GM15510 (cell line): ENCODE data around the gene KLHDC3.
A peak's percentile ranks its signal among the peaks of the same experiment; 100 is the strongest.

Source experiments
- POLR2A ChIP-seq: IDR thresholded peaks from 3 replicates; pipeline ENCODE4 v1.6.1; 2011; ENCODE audit warnings: borderline replicate concordance; ENCODE audit not compliant: insufficient read length; ENCODE audit errors: extremely low read depth

Gene KLHDC3, protein sequence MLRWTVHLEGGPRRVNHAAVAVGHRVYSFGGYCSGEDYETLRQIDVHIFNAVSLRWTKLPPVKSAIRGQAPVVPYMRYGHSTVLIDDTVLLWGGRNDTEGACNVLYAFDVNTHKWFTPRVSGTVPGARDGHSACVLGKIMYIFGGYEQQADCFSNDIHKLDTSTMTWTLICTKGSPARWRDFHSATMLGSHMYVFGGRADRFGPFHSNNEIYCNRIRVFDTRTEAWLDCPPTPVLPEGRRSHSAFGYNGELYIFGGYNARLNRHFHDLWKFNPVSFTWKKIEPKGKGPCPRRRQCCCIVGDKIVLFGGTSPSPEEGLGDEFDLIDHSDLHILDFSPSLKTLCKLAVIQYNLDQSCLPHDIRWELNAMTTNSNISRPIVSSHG

DNA sequence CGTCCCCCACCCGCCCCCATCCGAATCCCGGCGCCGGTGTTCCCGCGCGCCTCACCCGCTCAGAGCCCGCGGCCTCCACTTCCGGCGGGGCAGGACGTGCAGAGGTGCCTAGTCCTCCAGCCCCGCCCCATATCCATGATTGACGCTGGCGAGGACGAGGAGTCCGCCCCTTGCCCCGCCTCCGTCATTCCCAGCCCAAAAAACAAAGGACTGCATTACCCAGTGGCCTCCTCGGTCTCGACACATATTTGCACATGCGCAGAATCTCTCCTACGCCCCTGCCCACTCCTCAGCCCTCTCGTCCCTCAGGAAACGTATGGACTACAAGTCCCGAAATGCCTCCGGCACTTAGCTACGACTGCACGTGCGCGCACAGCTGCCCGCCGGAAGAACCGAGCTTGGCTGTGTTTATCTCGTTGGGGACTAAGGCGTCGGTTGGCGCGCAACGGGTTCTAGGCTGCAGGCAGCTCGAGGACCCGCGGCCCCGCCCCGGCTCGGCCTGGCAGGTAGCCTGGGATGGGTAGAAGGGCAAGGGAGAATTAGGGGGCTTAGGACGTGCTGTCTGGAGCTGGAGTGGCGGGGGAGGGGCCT is at the start of gene KLHDC3, which contains the start of gene MEA1:
Gene KLHDC3 (plus strand): TSS at position 407 of the 591 bp plus-strand sequence. CDS start 2,944 bp downstream, outside the sequence.
Gene MEA1 (minus strand): TSS at position 104 of the 591 bp plus-strand sequence. CDS start 133 bp downstream, outside the sequence.
- peak; percentile 73 for TF ChIP-seq POLR2A

DNA sequence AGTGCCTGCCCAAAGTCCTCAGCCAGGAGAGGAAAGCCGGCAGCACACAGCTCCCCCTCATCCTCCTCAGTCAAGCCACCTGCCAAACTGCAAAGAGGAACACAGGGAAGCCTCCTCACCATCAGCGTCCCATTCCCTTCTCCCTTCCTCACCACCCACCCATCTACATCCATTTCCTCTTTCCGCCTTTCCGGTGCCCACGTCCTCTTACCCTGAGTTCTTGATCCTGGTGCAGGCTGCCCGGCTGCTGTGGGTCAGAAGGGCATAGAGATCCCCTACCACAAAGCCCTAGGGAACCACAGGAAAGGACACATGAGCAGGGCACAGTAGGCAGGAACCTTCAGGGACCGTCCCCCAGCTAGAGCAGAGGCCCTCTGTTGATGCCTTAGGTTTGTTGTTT is 47.5 kb upstream of the KLHDC3 start:
- no peak for TF ChIP-seq POLR2A

DNA sequence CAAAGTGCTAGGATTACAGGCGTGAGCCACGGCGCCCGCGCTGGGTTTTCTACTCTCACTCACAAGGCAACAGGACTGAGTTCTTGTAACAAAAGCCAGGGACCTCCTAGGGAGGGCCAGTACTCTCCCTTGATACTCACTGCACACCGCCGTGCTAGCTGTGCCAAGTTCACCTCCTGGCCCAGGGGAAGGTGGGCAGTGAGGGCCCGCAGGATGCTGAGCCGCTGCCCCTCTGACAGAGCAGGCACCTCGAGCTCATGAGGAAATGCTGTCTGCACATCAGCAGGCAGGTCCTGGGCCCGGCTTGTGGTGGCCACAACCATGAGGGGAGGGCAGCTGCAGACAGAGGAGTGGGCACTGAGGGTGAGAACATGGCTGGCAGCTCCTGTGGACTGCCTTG is 46.8 kb upstream of the KLHDC3 start:
- TF ChIP-seq POLR2A, result no peak

DNA sequence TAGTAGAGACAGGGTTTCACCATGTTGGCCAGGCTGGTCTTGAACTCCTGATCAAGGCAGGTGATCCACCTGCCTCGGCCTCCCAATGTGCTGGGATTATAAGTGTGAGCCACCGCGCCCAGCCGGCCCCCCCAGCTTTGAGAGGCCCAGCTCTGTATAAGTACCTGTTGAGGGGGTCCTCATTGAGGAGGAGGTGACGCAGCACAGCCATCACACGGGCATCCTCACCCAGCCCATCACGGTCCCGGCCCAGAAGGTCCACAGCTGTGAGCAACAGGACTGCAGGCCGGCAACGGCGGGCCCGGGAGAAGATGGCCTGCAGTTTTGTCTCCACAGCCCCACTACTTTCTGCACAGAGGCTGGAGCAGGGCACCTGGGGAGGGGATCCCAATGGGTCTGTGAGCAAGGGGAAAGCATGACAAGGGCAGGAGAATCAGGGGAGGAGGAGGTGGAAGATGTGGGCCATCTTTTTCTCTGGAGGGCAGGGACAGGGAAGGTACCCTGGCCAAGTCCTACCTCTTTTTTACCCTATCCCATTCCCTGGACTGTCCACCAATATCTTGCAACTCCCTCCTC is 45.8 kb upstream of the KLHDC3 start:
- no peak for TF ChIP-seq POLR2A

DNA sequence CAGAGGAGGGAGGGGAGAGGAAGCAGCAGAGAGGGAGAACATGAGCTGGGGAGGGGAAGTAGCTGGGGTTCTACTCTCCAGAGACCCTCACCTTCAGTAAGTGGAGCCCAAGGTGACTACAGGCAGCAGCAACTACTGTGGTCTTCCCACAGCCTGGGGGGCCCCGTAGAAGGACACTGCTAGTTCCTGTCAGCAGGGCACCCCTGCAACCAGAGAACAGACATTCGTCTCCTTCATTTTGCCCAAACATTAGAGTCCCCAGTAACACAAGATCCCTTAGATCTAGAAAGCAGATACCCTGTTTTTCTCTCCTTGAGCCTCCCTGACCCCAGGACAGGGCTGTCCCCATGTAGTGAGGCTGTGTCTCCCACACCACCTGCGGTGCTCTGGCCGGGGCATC is 45.3 kb upstream of the KLHDC3 start:
- TF ChIP-seq POLR2A, result no peak

DNA sequence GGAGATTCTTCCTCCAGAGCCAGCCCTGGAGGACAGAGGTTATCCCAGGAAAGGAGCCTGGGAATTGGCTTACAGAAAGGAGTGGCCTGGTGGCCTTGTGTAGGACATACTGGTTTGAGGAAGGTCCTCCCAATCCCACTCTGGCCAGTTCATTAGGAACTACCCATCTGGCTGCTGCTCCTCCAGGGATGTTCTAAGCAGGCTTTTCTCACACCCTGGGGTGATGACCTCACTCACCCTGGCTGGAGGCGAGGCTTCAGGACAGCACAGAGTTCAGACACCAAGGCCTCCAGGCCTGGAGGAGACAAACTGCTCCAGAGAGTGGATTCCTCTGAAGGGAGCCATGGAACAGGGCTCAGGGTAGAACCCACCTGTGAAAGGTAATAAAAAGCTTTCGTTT is 44.6 kb upstream of the KLHDC3 start:
- TF ChIP-seq POLR2A, result no peak

DNA sequence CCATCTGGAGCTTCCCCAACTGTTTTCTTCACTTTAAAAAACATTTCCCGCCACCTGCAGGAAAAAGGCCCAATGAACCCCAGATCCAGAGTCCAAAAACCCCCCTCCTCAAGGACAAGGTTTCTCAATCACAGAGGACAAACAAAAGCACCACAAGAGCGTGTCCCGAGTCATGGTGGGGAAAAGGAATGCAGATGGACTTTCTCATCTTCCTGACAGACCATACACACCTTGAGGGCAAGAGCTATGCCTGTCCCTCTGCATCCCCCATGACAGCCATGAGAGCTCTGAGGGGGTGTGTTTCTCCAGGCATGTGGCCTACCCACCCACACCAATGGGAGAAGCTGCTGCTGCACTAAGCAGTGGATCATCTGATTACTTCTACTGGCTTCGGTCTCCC is 44.1 kb upstream of the KLHDC3 start:
- TF ChIP-seq POLR2A, result no peak

DNA sequence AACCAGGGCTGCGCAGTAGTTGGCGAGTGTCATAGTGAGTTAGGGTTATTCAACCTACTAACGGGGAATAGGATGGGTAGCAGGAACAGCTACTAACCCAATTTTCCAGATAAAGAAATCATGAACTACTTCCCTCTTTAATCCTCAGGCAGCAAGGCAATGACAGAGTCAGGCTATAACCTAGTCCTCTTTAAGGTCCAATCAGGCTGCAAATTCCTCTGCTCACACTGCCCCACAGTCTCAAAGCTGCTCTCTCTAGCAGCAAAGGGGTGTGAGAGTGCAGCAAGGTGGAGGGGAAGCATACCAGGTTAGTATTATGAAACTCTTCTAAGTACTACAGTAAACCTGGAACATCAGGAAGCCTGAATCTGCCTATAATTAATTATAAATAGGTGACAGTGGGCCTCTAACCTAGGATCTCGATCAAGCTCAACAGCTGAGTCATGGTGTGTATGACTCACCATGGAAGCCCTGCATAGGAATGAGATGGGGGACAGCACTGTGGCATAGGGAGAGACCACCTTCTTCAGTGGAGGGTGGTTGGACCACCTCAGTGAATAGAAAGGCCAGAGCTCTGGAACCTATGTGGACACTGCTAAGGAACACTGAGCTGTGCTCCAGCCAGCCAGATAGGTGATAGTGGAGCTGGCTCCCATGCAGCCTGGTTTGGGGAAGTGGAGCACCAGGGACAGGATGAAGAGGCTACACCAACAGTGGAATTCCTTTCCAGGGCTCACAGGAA is 43.0 kb upstream of the KLHDC3 start:
- no peak for TF ChIP-seq POLR2A

DNA sequence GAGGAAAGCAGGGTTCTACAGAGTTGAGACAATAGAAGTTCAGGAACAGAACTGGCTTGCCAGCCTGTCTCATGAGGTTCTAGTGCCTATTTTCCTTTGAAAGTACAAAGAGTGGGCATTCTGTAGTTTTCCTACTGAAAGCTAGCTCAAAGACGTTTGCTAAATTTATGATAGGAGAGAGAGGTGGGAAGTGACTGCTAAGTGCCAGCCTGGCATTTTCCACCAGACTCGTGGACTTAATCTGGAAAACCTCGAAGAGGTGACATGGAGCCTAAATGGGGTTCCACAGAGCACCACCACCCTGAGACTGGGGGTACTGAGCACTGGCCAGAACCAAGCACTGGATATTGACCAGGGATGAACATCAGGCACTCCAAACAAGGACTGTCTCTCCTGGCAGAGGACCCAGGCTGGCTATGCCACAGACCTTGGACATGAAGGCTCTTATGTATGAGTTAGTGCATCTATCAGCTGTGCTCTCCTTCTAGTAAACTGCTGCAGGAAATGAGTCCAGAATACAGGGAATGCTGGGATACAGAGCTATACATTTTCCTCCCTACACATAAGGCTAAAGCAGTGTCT is 42.2 kb upstream of the KLHDC3 start:
- TF ChIP-seq POLR2A, result no peak

DNA sequence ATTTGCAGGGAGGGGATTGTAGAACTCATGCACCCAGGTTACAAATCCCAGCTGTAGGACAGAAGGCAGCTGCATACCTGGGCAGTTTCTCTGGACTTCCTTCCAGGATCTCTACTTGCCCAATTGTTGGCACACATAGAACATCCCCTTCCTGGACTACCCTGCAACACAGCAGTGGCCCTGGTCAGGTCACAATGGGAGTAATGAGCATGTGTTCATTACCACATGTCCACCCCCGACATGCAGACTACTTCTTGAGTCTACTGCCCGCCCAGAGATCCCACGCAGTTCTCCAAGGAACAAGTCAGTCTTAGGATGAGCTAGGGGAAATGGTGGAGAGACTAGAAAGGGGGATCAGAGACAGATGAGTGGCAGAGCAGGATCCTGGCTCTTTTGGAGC is 40.1 kb upstream of the KLHDC3 start:
- no peak for TF ChIP-seq POLR2A

DNA sequence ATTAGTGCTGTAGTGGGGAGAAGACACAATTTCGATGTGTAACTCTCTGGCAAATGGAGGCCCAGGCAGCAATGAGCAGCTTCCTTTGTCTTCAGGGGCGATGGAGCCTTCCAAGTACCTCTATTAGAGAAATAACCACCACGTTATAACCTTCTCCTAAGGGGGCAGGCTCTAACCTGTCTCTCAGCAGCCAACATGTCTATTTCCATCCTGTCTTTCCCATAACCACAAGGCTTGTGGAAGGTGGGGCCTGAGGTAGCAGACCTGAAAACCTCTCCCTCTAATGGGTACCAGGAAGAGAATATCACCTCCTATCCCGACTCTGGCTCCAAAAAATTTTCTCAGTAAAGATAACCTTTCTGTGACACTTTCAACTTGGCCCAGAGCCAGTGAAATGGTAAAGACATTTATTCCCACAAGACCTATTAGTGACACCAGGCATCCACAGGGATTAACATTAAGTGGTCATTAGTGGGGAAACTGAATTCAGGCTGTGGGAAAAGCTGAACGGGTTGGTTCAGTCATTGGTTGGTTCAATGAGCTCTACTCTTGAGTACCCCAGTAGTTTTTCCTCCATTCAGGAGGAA is 39.0 kb upstream of the KLHDC3 start:
- no peak for TF ChIP-seq POLR2A

DNA sequence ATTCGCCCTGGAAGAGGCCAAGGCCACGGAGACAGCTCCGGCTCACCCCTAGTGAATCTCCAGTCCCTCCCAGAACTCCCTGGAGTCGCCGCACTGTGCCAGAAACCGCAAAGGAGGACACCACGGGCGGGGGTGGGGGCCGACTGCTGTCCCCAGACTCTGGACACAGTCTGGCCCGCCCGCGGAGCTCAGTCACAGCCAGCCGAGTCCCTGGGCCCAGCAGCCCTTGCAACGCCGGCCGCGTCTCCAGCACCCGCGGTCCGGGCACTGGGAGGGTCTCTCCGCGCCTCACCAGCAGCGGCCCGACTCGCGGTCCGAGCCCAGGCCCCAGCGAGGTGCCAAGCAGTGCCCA is 35.6 kb upstream of the KLHDC3 start:
- no peak for TF ChIP-seq POLR2A

DNA sequence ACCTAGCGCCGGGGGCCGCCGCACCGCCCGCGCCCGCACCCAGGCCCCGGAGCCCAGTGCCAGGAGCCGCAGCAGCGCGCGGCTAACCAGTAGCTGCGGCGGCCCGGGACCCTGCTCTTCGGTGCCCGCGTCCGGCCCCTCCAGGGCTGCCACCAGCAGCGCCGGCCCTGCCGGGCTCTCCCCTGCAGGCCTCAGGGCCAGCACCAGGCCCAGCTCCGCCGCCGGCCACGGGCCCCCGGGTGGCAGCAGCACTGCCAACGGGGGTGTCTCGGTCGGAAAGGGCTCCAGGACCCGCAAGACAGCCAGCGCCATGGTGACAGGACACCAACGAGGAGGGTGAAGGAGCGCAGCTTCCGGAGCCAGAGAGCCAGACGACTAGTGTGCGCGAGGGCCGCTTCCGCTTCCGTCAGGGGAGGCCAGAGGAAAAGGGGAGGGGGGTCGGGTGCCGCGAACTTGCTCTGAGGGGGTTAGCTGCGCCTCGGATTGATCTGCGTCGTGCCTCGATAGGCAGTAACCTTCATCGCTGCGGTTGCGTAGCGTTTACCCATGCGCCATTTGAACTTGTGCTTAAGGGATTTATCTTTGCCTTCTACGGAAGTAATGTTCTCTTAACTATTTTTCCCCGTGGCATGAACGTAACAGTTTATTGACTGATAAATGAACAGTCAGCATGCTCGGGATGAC is 35.1 kb upstream of the KLHDC3 start, which contains the start of gene PEX6:
Gene PEX6 (minus strand): TSS at position 343 of the 684 bp plus-strand sequence. CDS start 31 bp downstream, at position 312.
- TF ChIP-seq POLR2A, result peak; percentile 93
